ENCODE measurements around the gene ONECUT1. TPM values are rescaled to one million over a fixed set of nuclear protein-coding genes. Genes with fewer than 3 reads are reported as not detected.

ONECUT1 gene
- total and polyA plus RNA-seq, 2 donors from 2014 or later, result not detected

- Histone ChIP-seq H3K27ac (ENCODE audit: low read depth in 2 of 2, low read length in 2 of 2) (no peak overlapping the region), H3K4me3 (ENCODE audit: low read length in 3 of 3) (no peak overlapping the region), H3K27me3 (ENCODE audit: control insufficient read depth, insufficient read depth, low read length) (no peaks in the 10 kb centered on the region), H3K4me1 (ENCODE audit: control insufficient read depth in 2 of 3, insufficient read depth in 2 of 3, low read depth in 1 of 3, low read length in 3 of 3) (peaks cover 0 to 2% (median 0%) of the 10 kb centered on the region in 3 donors), H3K9me3 (ENCODE audit: control insufficient read depth in 2 of 3, insufficient read depth in 1 of 3, low read length in 3 of 3) (no peaks in the 10 kb centered on the region), H3K36me3 (ENCODE audit: control insufficient read depth in 2 of 3, insufficient read depth in 3 of 3, low read length in 3 of 3) (no peaks in the 10 kb centered on the region), H3K9ac (ENCODE audit: low read length in 3 of 3) (no peak overlapping the region)
- DNase-seq, result no peak
- FAIRE-seq, result no peak
- no peak for TF ChIP-seq CTCF (IDR thresholded peaks at IDR 0.05; ENCODE audit: borderline replicate concordance, extremely low read depth, insufficient read depth)
- intact Hi-C loops (cut with DNase I), result no loop called here
Observed at GRCh38 chr15:52730173-52730572, 60.0 kb downstream of the ONECUT1 start.

- intact Hi-C loops (cut with DNase I), result no loop called here
- DNase-seq, result no peak
- FAIRE-seq, result no peak
- H3K27ac ChIP-seq (ENCODE audit: low read depth in 2 of 2, low read length in 2 of 2), result no peak overlapping the region
- H3K36me3 ChIP-seq (ENCODE audit: control insufficient read depth in 2 of 3, insufficient read depth in 3 of 3, low read length in 3 of 3), result no peaks in the 10 kb centered on the region
- no peak for TF ChIP-seq CTCF (IDR thresholded peaks at IDR 0.05; ENCODE audit: borderline replicate concordance, extremely low read depth, insufficient read depth)
- H3K9me3 ChIP-seq (ENCODE audit: control insufficient read depth in 2 of 3, insufficient read depth in 1 of 3, low read length in 3 of 3), result no peaks in the 10 kb centered on the region
- no peak overlapping the region for H3K9ac ChIP-seq (ENCODE audit: low read length in 3 of 3)
- no peak overlapping the region for H3K4me3 ChIP-seq (ENCODE audit: low read length in 3 of 3)
- no peaks in the 10 kb centered on the region for H3K27me3 ChIP-seq (ENCODE audit: control insufficient read depth, insufficient read depth, low read length)
- H3K4me1 ChIP-seq (ENCODE audit: control insufficient read depth in 2 of 3, insufficient read depth in 2 of 3, low read depth in 1 of 3, low read length in 3 of 3), result peaks cover 0 to 2% (median 0%) of the 10 kb centered on the region in 3 donors
Observed at GRCh38 chr15:52728899-52729298, 61.2 kb downstream of the ONECUT1 start.

GRCh38 chr15:52727815-52728214 is 62.3 kb downstream of the ONECUT1 start:
- no peak for TF ChIP-seq CTCF (IDR thresholded peaks at IDR 0.05; ENCODE audit: borderline replicate concordance, extremely low read depth, insufficient read depth)
- H3K27ac ChIP-seq (ENCODE audit: low read depth in 2 of 2, low read length in 2 of 2), result no peak overlapping the region
- no peaks in the 10 kb centered on the region for H3K36me3 ChIP-seq (ENCODE audit: control insufficient read depth in 2 of 3, insufficient read depth in 3 of 3, low read length in 3 of 3)
- DNase-seq (peak in 1 of 5 donors; percentile 13), FAIRE-seq (no peak)
- intact Hi-C loops (cut with DNase I), result no loop called here
- no peaks in the 10 kb centered on the region for H3K27me3 ChIP-seq (ENCODE audit: control insufficient read depth, insufficient read depth, low read length)
- H3K9ac ChIP-seq (ENCODE audit: low read length in 3 of 3), result no peak overlapping the region
- H3K4me3 ChIP-seq (ENCODE audit: low read length in 3 of 3), result no peak overlapping the region
- no peaks in the 10 kb centered on the region for H3K4me1 ChIP-seq (ENCODE audit: control insufficient read depth in 2 of 3, insufficient read depth in 2 of 3, low read depth in 1 of 3, low read length in 3 of 3)
- no peaks in the 10 kb centered on the region for H3K9me3 ChIP-seq (ENCODE audit: control insufficient read depth in 2 of 3, insufficient read depth in 1 of 3, low read length in 3 of 3)

- FAIRE-seq (no peak), DNase-seq (no peak)
- TF ChIP-seq CTCF (IDR thresholded peaks at IDR 0.05; ENCODE audit: borderline replicate concordance, extremely low read depth, insufficient read depth), result no peak
- Histone ChIP-seq H3K4me3 (ENCODE audit: low read length in 3 of 3) (no peak overlapping the region), H3K36me3 (ENCODE audit: control insufficient read depth in 2 of 3, insufficient read depth in 3 of 3, low read length in 3 of 3) (no peaks in the 10 kb centered on the region), H3K9me3 (ENCODE audit: control insufficient read depth in 2 of 3, insufficient read depth in 1 of 3, low read length in 3 of 3) (no peaks in the 10 kb centered on the region), H3K9ac (ENCODE audit: low read length in 3 of 3) (no peak overlapping the region), H3K27me3 (ENCODE audit: control insufficient read depth, insufficient read depth, low read length) (no peaks in the 10 kb centered on the region), H3K27ac (ENCODE audit: low read depth in 2 of 2, low read length in 2 of 2) (no peak overlapping the region), H3K4me1 (ENCODE audit: control insufficient read depth in 2 of 3, insufficient read depth in 2 of 3, low read depth in 1 of 3, low read length in 3 of 3) (peaks cover 0 to under 1% (median 0%) of the 10 kb centered on the region in 3 donors)
- intact Hi-C loops (cut with DNase I), result no loop called here
Observed at GRCh38 chr15:52726195-52726594, 63.9 kb downstream of the ONECUT1 start.

Data from kidney (tissue), 14 donors.